BE2C (cell line): Measurements from ENCODE around the gene IL4R.

Experiments
- DNase-seq: peaks from one replicate; pipeline ENCODE4 v3.0.0-alpha.2; 2020
- H3K27me3 ChIP-seq: fragments of 250-450 bp; sonication (Bioruptor Pico); 2 replicates; pipeline ENCODE4 v1.5.1; 2020; ENCODE audit warnings: mild to moderate bottlenecking
- H3K36me3 ChIP-seq: fragments of 250-450 bp; sonication (Bioruptor Pico); 2 replicates; pipeline ENCODE4 v1.5.1; 2020; ENCODE audit warnings: mild to moderate bottlenecking
- H3K4me1 ChIP-seq: fragments of 250-450 bp; sonication (Bioruptor Pico); 2 replicates; pipeline ENCODE4 v1.5.1; 2020
- H3K4me3 ChIP-seq: 2 replicates; pipeline ENCODE4 v1.5.1; 2011; ENCODE audit warnings: low read depth, low read length
- H3K9me3 ChIP-seq: fragments of 250-450 bp; sonication (Bioruptor Pico); 2 replicates; pipeline ENCODE4 v1.5.1; 2020
- CTCF ChIP-seq: IDR thresholded peaks from 2 replicates; pipeline ENCODE4 v1.5.1; 2012; ENCODE audit warnings: mild to moderate bottlenecking, low read depth, low read length

The IL4R gene

GRCh38 chr16:27316038-27316680, 2.4 kb downstream of the IL4R start:
- TF ChIP-seq CTCF, result no peak
- Histone ChIP-seq H3K4me3 (no peak overlapping the region), H3K27me3 (peaks cover 35% of the 10 kb centered on the region), H3K9me3 (no peaks in the 10 kb centered on the region; the same call in 1 of the 2 replicates), H3K4me1 (no peaks in the 10 kb centered on the region), H3K36me3 (no peaks in the 10 kb centered on the region)
- DNase-seq, result no peak

GRCh38 chr16:27317320-27317719, 3.5 kb downstream of the IL4R start:
- no peak for DNase-seq

GRCh38 chr16:27317738-27318391, 4.1 kb downstream of the IL4R start:
- Histone ChIP-seq H3K4me1 (no peaks in the 10 kb centered on the region), H3K36me3 (no peaks in the 10 kb centered on the region), H3K4me3 (no peak overlapping the region), H3K9me3 (no peaks in the 10 kb centered on the region), H3K27me3 (peaks cover 26% of the 10 kb centered on the region)
- TF ChIP-seq CTCF, result no peak
- DNase-seq, result no peak

More at GRCh38 chr16:27317320-27317719, 3.5 kb downstream of the IL4R start:
- Histone ChIP-seq H3K27me3 (peaks cover 26% of the 10 kb centered on the region), H3K4me3 (no peak overlapping the region), H3K36me3 (no peaks in the 10 kb centered on the region), H3K9me3 (no peaks in the 10 kb centered on the region), H3K4me1 (no peaks in the 10 kb centered on the region)
- no peak for TF ChIP-seq CTCF

GRCh38 chr16:27318392-27319256, 4.8 kb downstream of the IL4R start:
- Histone ChIP-seq H3K27me3 (peaks cover 19% of the 10 kb centered on the region), H3K4me1 (no peaks in the 10 kb centered on the region), H3K36me3 (no peaks in the 10 kb centered on the region), H3K9me3 (no peaks in the 10 kb centered on the region), H3K4me3 (no peak overlapping the region)
- no peak for TF ChIP-seq CTCF
- no peak for DNase-seq

- Histone ChIP-seq H3K36me3 (no peaks in the 10 kb centered on the region), H3K4me1 (no peaks in the 10 kb centered on the region), H3K4me3 (no peak overlapping the region), H3K27me3 (peaks cover 11% of the 10 kb centered on the region), H3K9me3 (no peaks in the 10 kb centered on the region)
- no peak for TF ChIP-seq CTCF
- no peak for DNase-seq
Measured at GRCh38 chr16:27319257-27319965, 5.6 kb downstream of the IL4R start.
